HG03060 (cell line): Measurements from ENCODE around the gene PALB2.

Experiments
- ATAC-seq: cut with Tn5 transposase; IDR thresholded peaks from one replicate; pipeline ENCODE4 v1.9.1; 2021; ENCODE audit warnings: low read depth, moderate number of reproducible peaks; ENCODE audit not compliant: unreplicated experiment

The PALB2 gene

DNA sequence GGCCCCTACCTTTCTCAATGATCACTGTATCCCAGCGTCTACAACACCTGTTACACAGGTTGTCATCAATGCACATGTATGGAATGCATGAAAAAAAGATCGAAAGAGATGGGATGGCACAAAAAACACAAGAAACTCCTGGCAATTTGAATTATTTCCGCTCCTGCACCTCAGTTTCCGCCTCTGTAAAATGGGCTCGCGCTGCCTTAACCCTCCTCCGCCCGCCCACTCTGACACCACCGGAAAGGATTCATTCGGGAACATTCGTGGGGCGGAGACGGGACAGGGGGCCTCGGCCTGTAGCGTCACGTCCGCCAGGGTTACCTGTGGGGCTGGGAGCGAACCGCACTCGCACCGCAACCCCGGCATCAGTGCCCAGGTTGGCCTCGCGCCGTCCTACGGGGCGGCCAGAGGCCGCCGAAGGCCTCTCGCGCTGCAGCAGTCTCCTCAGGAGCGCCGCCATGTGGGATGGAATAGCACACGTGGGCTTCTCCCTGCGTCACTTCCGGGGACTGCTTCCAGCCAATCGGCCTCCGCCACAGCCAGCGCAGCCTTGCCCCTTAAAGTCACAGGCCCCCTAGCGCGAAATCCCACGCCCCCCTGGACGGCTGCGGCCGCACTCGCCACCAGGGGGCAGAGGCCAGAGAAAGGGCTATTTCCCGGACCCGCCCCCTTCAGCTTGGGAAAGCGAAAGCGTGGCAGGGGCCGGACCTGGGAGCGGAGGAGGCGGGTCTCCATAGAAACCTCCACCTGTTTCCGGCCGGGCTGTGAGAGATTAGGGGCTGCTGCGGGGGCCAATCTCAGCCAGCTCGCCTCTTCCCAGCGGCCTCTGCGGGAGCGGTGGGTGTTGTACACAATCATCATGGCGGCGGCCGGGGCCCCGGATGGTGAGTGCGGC is 84.0 kb downstream of the PALB2 start, which contains the start of the genes EARS2 and UBFD1:
EARS2 (minus strand) TSS at position 470 of the 898 bp plus-strand sequence; CDS start at position 463, 7 bp downstream.
UBFD1 (plus strand) TSS at position 847 of the 898 bp plus-strand sequence; CDS start at position 863, 16 bp downstream.
- peak; percentile 80 for ATAC-seq

DNA sequence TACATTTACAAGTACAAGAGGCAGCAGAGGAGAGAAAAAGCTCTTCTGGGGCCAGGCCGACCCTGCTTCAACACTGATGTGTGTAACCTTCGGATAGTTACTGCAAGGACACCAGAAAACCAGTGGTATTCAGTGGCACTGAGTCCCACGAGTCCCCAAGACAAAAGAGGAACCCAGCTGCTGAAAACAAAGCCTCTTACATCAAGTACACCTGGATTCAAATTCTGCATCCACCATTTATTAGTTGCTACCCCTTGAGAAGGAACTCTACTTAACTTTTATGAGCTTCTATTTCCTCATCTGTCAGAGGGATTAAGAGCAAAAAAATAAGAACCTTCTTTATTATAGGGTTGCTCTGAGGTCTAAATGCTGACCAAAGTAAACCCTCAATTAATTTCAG is 86.6 kb downstream of the PALB2 start:
- ATAC-seq: no peak
